Occipital lobe (tissue), 2 donors: ENCODE data around the gene SH3RF1. TPM values are rescaled to one million over a fixed set of nuclear protein-coding genes. Genes with fewer than 3 reads are reported as not detected.

Source experiments
- DNase-seq: peaks from one replicate; lab custom pipeline; 2025; lab: John Stamatoyannopoulos, UW
- total RNA-seq: library from RNA; depleted of rRNA; stranded (reverse); fragments of >200 nt; gene quantifications from one replicate; pipeline ENCODE4 v1.2.3, GENCODE V29; 2014

SH3RF1 gene
- total RNA-seq, 1 donor from 2014 or later, result 8.1 TPM

DNA sequence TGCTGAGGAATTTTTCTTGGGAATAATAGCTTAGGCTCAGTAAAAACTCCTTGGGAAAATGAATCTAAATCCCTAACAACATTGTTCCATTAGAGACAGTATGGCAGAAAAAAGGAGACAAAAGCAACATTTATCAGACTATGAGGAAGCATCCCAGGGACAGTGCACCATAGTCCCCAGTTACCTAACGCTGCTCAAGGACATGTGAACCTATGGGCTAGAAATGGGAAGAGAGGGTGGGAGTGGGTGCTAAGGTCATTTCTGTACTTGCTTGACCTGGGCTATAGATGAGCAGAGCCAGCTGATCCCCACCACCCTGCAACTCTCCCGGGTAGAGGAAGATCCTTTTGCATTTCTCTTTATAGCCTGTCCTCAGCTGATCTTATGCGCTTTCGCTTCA, 162.5 kb downstream of the SH3RF1 start:
- no peak for DNase-seq

DNA sequence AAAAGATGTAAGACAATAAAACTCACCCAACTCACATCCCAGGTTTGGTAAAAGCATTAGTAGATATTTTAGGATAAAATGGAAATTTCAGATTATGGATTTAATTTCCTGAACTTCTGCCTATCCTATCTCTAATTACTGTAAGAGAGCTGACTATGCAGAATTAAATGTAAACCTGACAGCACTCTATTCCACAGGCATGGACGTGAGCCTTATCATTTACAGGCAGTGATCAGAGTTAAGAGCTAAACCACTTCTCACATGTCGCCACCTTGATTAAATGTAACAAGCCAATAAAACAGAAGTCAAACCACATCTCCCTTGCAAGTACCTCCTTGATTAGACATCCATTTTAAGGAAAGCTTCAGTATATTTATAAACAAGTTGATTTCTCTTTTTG, 163.2 kb downstream of the SH3RF1 start:
- no peak for DNase-seq

DNA sequence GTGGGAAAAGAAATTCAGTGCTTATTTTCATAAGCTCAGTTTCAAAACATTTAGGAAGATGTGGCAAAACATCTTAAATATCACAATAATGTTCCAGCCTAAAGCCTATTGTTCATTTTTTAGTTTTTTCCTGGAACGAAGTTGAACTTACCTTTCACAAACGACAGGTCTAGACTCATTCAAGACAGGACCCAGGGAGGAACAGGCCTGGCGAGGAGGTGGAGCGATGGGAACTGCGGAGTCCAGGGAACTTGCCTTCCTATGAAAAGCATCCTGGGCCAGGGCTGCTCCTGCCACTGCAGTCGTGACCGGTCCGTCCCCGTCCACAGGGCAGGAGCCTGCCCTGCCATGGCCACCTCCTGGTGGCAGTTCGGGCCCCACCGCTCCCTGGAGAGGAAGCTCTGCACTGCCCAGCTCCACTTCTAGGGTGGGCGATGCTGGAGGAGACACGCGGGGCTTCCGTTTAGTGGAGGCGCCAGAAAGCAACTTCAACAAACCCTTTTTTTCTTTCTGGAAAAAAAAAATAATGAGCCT, 164.0 kb downstream of the SH3RF1 start:
- no peak for DNase-seq

DNA sequence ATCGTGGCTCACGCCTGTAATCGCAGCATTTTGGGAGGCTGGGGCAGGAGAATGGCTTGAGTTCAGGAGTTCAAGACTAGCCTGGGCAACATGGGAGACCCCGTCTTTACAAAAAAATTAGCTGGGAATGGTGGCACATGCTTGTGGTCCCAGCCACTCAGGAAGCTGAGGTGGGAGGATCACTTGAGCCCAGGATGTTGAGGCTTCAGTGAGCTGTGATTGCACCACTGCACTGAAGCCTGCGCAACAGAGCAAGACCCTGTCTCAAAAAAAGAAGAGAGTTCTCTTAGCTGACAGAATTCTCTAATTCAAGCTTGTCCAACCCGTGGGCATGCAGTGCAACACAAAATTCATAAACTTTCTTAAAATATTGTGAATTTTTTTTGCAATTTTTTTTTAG, 165.1 kb downstream of the SH3RF1 start:
- DNase-seq, result no peak

DNA sequence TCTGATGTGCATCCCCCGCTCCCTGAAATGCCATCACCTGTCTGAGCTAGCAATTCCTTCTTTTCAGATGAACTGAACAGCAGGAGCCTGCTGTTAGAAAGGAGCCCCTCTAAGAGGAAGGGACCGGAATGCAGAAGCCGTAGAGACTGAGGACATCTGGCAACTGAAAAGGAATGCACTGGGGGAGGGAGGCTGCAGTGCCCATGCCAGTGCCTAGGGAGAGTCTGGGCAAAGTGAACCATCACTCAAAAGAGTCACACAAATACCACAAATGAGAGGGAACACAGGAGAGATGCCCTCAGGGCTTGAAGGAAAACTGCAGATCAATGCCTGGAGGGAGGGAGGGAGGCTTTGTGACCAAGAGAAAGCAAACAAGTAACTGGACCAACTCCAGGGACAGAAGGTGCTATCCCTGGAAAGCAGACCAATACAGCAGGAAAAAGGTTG, 166.8 kb downstream of the SH3RF1 start:
- DNase-seq, result no peak

GRCh38 chr4:169102026-169102425, 168.7 kb downstream of the SH3RF1 start:
- no peak for DNase-seq

DNA sequence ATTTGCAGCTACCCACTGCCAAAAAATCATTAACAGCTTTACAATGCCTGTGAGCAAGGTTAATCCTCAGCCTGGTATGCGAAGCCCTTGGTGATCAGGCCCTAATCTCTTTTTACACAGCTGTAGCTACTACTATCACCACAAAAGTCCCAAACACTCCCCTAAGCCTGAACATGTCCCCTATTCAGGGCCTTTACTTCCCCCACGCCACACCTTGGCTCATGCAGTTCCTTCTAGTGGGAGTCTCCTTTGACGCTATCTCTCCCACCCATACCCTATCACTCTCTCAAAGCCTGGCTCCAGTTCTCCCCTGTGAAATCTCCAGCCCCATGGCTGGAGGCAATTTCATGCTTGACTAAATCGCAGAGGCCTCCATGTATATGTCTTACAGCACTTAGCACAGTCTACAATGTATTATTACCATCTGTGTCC, 170.1 kb downstream of the SH3RF1 start:
- DNase-seq, result no peak

DNA sequence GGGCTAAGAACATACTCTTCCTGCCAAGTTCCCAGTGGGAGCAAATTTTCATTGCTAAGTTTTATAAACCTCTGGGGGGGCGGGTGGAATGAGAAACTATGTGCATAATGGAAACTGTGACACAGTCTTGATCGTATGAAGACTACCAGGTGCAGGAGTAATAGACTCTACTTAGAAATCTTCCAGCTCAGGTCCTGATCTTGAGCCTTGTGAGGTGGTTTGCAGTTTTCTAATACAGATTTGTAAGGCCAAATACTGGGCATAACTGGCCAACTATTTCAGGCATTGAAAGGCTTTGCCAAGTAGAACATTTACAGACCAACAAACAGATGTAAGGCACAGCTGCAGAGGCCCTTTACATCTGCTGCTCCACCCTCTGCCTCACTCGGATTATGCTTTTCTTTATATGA, 171.0 kb downstream of the SH3RF1 start:
- DNase-seq, result no peak

DNA sequence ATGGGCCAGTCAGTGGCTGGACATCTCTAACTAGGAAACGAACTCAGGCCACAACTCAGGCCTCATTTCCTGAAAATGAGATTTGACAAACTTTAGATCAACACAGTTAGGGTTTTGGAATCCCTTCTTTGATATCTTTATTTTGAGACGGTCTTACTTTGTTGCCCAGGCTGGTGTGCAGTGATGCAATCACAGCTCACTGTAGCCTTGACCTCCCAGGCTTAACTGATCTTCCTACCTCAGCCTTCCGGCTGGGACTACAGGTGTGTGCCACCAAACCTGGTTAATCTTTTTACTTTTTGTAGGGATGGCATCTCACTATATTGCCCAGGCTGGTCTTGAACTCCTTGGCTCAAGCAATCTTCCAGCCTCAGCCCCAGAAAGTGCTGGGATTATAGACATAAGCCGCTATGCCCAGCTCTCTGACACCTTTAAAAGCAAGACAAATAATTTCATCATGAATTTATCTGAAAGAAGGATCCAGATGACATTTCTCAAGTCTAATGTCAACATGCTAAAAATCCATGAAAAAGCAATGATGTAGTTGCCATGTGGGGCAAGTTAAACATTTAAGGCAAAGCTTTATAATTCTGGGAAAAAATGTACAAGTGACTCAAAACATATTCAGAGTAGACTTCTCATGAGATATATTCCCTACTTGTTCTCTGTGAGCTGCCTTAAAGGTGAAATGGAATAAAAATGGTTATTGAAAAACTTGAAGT, 171.6 kb downstream of the SH3RF1 start:
- DNase-seq, result no peak

DNA sequence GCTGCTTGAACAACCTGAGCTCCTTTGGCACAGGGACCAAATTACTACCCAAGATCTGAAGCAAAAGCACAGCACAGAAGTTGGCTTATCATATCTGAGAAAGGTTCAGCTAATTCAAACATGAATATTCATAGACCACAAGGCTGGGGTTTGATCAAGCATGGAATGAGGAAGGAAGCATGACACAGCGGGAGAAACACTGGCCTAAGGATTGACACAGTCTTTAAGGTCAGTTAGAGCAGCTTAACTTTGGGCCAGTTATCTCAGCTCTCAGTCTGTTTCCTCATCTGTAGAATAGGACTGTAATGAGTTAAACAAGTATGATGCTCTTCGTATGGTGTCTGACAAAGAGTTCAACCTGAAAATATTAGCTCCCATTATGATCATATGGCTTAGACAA, 172.2 kb downstream of the SH3RF1 start:
- no peak for DNase-seq

- no peak for DNase-seq
Observed at GRCh38 chr4:169098054-169098497, 172.7 kb downstream of the SH3RF1 start.

DNA sequence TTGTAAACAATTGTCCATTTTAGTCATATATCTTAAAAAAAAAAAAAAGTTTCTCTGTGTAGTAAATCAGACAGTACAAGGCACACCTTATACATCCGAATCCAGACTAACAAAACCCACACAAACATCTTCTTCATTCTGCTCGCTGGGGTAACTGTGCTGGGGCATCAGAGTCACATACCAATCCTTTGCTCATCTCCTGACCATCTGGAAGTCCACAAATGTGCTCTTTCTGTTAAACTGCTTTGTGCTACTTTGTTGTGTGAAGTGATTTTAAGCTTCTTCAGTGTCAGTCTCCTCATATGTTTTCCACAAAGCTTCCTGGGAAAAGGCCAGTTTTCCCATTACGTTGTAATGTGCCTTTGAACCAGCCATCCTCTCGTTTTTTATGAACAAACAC, 174.5 kb downstream of the SH3RF1 start:
- DNase-seq, result no peak

- DNase-seq, result no peak
Observed at GRCh38 chr4:169094656-169095231, 176.0 kb downstream of the SH3RF1 start.

DNA sequence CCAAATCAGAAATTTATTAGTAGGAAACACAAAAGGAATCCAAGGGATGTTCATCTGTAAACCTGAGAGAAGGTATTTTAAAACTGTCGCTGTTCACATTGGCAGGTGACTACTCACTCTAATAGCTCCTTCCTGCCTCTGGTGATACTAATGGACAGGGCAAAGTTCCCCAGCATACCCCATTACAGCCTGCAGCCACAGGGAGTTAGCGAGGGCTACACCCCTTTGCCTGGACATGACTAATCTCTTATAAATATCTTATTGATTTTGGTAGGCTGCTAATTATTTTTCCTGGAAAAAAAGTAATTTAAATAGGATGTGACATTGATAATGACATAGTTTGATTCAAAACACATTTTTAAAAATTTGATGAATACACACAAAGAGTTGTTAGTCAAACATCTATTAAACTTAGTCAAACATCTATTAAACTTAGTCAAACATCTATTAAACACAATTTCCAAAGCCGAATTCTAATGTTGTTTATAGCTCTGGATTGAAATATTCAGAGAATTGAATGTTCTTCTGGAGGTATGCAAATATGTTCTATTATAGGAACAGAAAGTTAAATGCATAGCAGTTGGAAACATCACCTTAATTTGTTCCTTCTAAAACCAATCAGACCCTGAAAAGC, 177.8 kb downstream of the SH3RF1 start:
- DNase-seq, result no peak

GRCh38 chr4:169090484-169091215, 180.1 kb downstream of the SH3RF1 start:
- DNase-seq, result no peak

GRCh38 chr4:169089004-169089403, 181.8 kb downstream of the SH3RF1 start:
- no peak for DNase-seq

- DNase-seq, result no peak
Observed at GRCh38 chr4:169084954-169085353, 185.8 kb downstream of the SH3RF1 start.

DNA sequence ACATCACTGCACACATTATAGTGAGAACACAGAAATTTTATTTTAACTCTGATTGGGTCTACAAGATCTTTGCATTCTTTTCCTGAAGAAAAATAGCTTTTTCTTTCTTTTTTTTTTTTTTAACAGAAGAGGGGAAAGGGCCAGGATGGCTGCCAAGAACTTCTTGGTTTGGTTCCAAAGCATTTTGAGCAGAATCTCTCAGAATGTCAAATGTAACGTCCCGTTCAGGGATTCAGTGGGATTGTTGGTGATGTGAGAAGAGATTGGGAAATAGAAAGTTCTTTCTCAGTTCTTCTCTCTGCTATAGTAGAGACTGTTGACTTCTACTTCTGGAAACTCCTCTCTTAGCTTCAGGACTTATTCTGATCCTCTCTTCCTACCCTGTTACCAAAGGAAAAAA, 189.8 kb downstream of the SH3RF1 start:
- no peak for DNase-seq

GRCh38 chr4:169079942-169080827, 190.6 kb downstream of the SH3RF1 start:
- DNase-seq, result no peak

DNA sequence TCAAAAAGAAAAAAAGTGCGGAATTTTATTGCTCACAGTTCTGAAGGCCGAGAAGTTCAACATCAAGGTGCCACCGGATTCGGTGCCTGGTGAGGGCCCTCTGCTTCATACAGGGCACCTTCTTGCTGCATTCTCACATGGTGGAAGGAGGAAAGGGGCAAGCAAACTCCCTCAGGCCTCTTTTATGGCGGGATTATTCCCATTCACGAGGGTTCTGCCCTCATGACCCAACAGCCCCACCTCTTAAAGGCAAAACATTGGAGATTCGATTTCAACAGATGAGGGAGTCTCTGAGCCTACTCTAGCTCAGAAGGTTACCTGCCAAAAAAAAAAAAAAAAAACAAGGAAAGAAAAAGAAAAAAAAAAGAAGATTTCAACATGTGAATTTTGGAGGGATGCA, 196.6 kb downstream of the SH3RF1 start:
- DNase-seq, result no peak

DNA sequence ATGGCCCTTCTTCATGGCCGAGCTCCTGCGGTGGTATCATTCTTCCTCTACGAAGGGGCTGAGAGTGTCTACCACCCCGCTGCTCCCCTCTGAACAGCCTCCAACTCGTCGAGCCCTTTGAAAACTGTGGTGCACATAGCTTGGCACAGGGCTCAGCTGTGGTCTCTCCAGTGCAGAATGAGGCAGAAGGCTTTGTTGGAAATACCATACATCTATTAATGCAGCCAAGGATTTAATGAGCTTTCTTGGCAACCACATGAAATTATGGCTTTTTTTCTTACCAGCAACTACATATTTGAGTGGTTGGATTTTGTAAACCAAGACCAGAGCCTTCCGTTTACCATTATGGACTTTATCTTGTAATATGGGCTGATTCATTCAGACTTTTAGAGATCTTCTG, 199.0 kb downstream of the SH3RF1 start:
- DNase-seq, result no peak
